HFFc6 (cell line): Measurements from ENCODE around the gene KCNMB2. TPM values are rescaled to one million over a fixed set of nuclear protein-coding genes. Genes with fewer than 3 reads are reported as not detected.

Source experiments
- DNase-seq: peaks from one replicate; pipeline ENCODE4 v3.0.0-alpha.2; 2018
- H3K27ac Mint-ChIP-seq: 2 replicates; pipeline ENCODE4 v1.8.0; 2020; ENCODE audit warnings: mild to moderate bottlenecking, mixed read lengths
- H3K27me3 Mint-ChIP-seq: 2 replicates; pipeline ENCODE4 v1.8.0; 2021; ENCODE audit warnings: mild to moderate bottlenecking, moderate library complexity, mixed read lengths; ENCODE audit not compliant: insufficient read depth
- H3K36me3 Mint-ChIP-seq: 2 replicates; pipeline ENCODE4 v1.8.0; 2021; ENCODE audit warnings: low read depth, mixed read lengths
- H3K4me1 Mint-ChIP-seq: 2 replicates; pipeline ENCODE4 v1.8.0; 2020; ENCODE audit warnings: low read depth, mixed read lengths
- H3K4me3 Mint-ChIP-seq: 2 replicates; pipeline ENCODE4 v1.8.0; 2020; ENCODE audit warnings: mild to moderate bottlenecking, moderate library complexity, mixed read lengths
- H3K9me3 Mint-ChIP-seq: 2 replicates; pipeline ENCODE4 v1.8.0; 2020; ENCODE audit warnings: mild to moderate bottlenecking, mixed read lengths
- total RNA-seq, 6 experiments: library from RNA; stranded (reverse); fragmentation: NEBNext Ultra II Directional; extraction: Animal tissue kit (Norgen Biotek cat#: 25700); gene quantifications; 2 replicates in 1 of 6; 3 replicates in 5 of 6; pipeline ENCODE4 v1.2.3, GENCODE V29; 2021
- TF ChIP-seq, protein P1 (sequence below): fragments of 200-600 bp; sonication (generic); IDR thresholded peaks from 2 replicates; pipeline ENCODE4 v1.5.0; 2021; ENCODE audit warnings: antibody characterized with exemption, mild to moderate bottlenecking

KCNMB2 gene
- total RNA-seq, 6 experiments from 2014 or later = not detected

DNA sequence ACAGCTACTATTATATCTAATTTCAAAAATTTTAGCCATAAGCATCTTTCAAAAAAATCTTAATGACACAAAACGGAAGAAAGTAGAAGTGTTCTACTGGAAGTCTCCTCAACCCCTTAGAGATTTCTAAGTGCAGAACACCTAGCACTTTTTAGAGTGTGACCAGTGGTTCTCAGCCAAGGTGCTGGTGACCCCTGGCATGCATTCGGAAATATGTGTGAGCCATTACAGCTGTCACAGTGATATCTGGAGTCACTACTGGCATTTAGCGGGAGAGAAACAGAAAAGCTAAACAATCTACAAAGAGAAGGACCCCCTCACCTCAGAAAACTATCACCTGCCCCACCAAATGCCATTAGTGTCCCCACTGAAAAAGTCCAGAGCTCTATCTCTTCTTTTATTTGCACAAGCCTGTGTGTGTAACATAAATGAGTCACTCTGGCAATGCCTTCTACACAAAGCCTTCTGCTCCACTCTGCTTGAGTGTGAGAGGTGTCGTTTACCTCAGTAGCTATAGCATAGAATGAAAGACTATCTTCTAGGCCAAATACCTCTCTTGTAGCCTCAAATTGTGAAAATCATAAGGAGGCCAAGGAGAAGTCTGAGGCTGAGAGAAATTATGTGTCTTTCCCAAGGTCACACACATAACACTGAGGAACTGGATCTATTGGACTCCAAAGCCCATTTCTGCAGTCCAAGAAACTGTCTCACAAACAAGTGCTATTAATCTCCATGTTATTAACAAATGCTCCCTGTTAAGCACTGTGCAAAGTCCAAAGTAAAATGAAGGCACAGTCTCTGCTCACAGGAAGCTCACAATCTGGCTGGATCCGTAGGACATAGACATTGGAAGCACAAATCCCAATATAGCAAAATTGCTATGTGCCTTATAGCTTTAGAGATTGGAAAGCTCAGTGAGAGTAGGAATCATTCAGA, 28.5 kb upstream of the KCNMB2 start:
- DNase-seq = no peak
- TF ChIP-seq, protein P1, sequence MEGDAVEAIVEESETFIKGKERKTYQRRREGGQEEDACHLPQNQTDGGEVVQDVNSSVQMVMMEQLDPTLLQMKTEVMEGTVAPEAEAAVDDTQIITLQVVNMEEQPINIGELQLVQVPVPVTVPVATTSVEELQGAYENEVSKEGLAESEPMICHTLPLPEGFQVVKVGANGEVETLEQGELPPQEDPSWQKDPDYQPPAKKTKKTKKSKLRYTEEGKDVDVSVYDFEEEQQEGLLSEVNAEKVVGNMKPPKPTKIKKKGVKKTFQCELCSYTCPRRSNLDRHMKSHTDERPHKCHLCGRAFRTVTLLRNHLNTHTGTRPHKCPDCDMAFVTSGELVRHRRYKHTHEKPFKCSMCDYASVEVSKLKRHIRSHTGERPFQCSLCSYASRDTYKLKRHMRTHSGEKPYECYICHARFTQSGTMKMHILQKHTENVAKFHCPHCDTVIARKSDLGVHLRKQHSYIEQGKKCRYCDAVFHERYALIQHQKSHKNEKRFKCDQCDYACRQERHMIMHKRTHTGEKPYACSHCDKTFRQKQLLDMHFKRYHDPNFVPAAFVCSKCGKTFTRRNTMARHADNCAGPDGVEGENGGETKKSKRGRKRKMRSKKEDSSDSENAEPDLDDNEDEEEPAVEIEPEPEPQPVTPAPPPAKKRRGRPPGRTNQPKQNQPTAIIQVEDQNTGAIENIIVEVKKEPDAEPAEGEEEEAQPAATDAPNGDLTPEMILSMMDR = no peak
- Mint-ChIP-seq H3K27ac (no peak overlapping the region), H3K9me3 (peaks cover 22% of the 10 kb centered on the region), H3K27me3 (no peaks in the 10 kb centered on the region), H3K36me3 (no peaks in the 10 kb centered on the region), H3K4me1 (no peaks in the 10 kb centered on the region), H3K4me3 (no peak overlapping the region)

DNA sequence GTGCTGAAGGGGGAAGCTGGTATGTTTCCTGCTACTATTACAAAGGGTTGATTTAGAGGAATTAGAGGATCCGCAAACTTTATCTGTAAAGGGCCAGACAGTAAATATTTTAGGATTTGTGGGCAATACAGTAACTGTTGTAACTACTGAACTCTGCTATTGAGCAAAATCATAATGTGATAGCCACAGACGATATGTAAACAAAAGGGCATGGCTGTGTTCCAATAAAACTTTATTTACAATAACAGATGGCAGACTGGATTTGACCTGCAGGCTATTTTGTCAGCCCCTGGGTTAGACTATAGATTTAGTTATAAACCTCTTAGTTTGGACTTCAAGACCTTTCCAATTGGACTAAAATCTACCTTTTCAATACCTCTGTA, 27.8 kb upstream of the KCNMB2 start:
- no peak for DNase-seq
- Mint-ChIP-seq H3K9me3 (peaks cover 27% of the 10 kb centered on the region), H3K4me1 (no peaks in the 10 kb centered on the region), H3K36me3 (no peaks in the 10 kb centered on the region), H3K4me3 (no peak overlapping the region), H3K27ac (no peak overlapping the region), H3K27me3 (no peaks in the 10 kb centered on the region)
- TF ChIP-seq, protein P1 = no peak

DNA sequence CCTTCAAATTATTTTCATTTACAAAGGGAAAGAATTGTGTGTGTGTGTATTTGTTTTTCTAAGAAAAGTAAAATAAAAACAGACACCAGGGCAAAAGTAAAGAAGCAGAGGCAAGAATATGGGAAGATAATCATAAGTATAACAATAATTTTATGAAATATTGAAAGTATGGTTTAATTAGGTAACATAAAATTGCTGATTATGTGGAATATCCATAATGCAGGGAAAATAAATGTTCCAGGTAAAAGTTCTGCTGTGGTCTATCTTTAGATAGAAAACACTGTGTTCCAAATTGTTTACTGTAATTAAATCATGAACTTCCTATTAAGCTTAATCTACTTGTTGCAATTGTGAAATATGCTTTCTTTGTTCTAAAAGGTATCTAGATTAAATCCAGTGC, 25.7 kb upstream of the KCNMB2 start:
- Mint-ChIP-seq H3K27me3 (no peaks in the 10 kb centered on the region), H3K27ac (no peak overlapping the region)

GRCh38 chr3:178512647-178513046, 23.6 kb upstream of the KCNMB2 start:
- Mint-ChIP-seq H3K36me3 (no peaks in the 10 kb centered on the region), H3K27me3 (no peaks in the 10 kb centered on the region), H3K27ac (no peak overlapping the region), H3K4me1 (no peaks in the 10 kb centered on the region), H3K9me3 (peaks cover 33% of the 10 kb centered on the region), H3K4me3 (no peak overlapping the region)
- TF ChIP-seq, protein P1 = no peak
- DNase-seq = no peak

More for the DNA sequence above, 25.7 kb upstream of the KCNMB2 start:
- DNase-seq = no peak
- TF ChIP-seq, protein P1 = no peak
- H3K4me3 Mint-ChIP-seq = no peak overlapping the region
- H3K9me3 Mint-ChIP-seq = peaks cover 33% of the 10 kb centered on the region
- H3K4me1 Mint-ChIP-seq = no peaks in the 10 kb centered on the region
- no peaks in the 10 kb centered on the region for H3K36me3 Mint-ChIP-seq

DNA sequence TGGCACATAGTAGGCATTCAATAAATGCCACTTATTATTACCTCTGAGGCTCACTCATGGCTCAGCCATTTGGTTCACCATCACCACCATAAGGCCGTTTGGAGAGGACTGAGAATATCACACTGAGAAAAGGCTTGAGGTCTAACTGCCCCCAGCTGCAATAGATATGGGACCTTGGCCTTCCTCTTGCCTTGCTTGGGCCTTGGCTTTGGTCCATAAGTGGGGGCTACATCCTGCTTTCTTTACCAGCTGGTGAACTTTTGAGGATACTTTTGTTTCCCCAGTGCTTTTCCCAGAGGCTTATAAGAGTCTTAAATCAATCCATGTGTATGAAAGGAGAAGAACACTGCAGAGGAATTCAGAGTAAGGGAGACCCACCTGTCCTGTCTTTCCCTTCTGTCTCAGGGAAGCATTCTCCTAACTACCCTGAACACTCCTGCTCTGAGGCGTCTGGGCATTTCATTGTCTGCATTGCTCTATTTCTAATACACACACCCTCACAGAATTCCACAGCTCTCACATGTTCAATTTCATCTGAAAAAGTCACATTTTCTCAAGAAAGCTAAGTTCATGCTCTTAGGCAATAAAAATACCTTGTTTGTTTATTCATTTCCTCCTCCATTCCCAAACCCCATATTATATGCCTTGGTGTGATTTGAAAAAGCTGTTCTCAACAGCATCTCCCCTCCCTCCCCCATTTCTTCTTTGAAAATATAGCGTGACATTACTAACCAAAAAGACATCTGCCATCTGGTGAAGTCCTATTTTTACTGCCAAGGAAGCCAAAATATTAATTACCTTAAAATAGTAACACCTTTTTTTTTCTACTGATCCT, 22.5 kb upstream of the KCNMB2 start:
- TF ChIP-seq, protein P1 = no peak
- H3K4me3 Mint-ChIP-seq = no peak overlapping the region
- H3K9me3 Mint-ChIP-seq = peaks cover 29% of the 10 kb centered on the region
- DNase-seq = no peak
- H3K4me1 Mint-ChIP-seq = no peaks in the 10 kb centered on the region
- H3K27me3 Mint-ChIP-seq = peaks cover under 1% of the 10 kb centered on the region; the same call in 1 of the 2 replicates
- no peaks in the 10 kb centered on the region for H3K36me3 Mint-ChIP-seq
- no peak overlapping the region for H3K27ac Mint-ChIP-seq
